Body of pancreas (tissue), 4 donors: Measurements from ENCODE around the gene WASF3. TPM values are rescaled to one million over a fixed set of nuclear protein-coding genes. Genes with fewer than 3 reads are reported as not detected.

ENCODE experiments used
- ATAC-seq: fragments of 150-250 bp; one replicate; pipeline ENCODE4 v1.9.1; 2016
- DNase-seq, 4 donors: peaks; one replicate each; pipeline ENCODE4 v3.0.0-alpha.2; 2019
- H3K27ac ChIP-seq, 4 donors: fragments of 200-600 bp; sonication (generic); 1 replicate in 3 of 4; 2 replicates in 1 of 4; pipeline versions ENCODE4 v1.5.1 to v1.6.1; 2016 to 2019; ENCODE audit warnings: mild to moderate bottlenecking in 1 of 4, mixed read lengths in 1 of 4, moderate library complexity in 1 of 4
- H3K27me3 ChIP-seq, 2 donors: fragments of 200-600 bp; sonication (generic); one replicate each; pipeline ENCODE4 v1.6.0; 2016; ENCODE audit warnings: mild to moderate bottlenecking in 1 of 2
- H3K36me3 ChIP-seq, 2 donors: fragments of 200-600 bp; sonication (generic); replicated peaks in 1 of 2; 2 replicates each; pipeline ENCODE4 v1.5.1; 2016; ENCODE audit warnings: low read depth in 2 of 2; ENCODE audit not compliant: insufficient read depth in 1 of 2
- H3K4me1 ChIP-seq: fragments of 200-600 bp; sonication (generic); one replicate; pipeline ENCODE4 v1.6.0; 2016
- H3K4me3 ChIP-seq, 2 donors: fragments of 200-600 bp; sonication (generic); 1 replicate in 1 of 2; 2 replicates in 1 of 2; pipeline ENCODE4 v1.5.1; 2016 to 2019
- H3K9me3 ChIP-seq, 3 donors: fragments of 200-600 bp; sonication (generic); 1 replicate in 2 of 3; 2 replicates in 1 of 3; pipeline ENCODE4 v1.5.1; 2016
- CTCF ChIP-seq, 7 experiments: fragments of 450-650 bp in 4 of 7; fragments of 200-600 bp in 3 of 7; sonication (generic) in 3 of 7; IDR thresholded peaks; one replicate each; pipeline ENCODE4 v1.5.1; 2016 to 2019; ENCODE audit warnings: antibody characterized with exemption in 7 of 7
- POLR2A ChIP-seq, 3 donors: fragments of 450-650 bp; IDR thresholded peaks; one replicate each; pipeline ENCODE4 v1.6.1; 2016; ENCODE audit warnings: antibody characterized with exemption in 3 of 3, mild to moderate bottlenecking in 2 of 3
- WGBS, 2 donors: methylation state at CpG; one replicate each; pipeline ENCODE4 v1.1.5; 2017; 5-methylcytosine and 5-hydroxymethylcytosine counted together
- intact Hi-C: fragments of 100-400 bp; cut with DNase I; formaldehyde crosslinking; loops from one replicate; pipeline ENCODE4 v1.15.1; 2023
- total RNA-seq, 2 donors: library from RNA; depleted of rRNA; stranded (reverse); fragments of >200 nt; gene quantifications; one replicate each; pipeline ENCODE4 v1.1.0, GENCODE V29; 2016

WASF3 gene
- total RNA-seq, 2 donors from 2014 or later = 6.0 to 13.2 TPM

GRCh38 chr13:26718146-26718545 lies 160.7 kb downstream of the WASF3 start:
- ATAC-seq (no peak), DNase-seq (no peak)
- Histone ChIP-seq H3K27me3 (no peaks in the 10 kb centered on the region), H3K4me1 (no peaks in the 10 kb centered on the region), H3K4me3 (no peak overlapping the region), H3K36me3 (no peaks in the 10 kb centered on the region), H3K9me3 (no peaks in the 10 kb centered on the region), H3K27ac (no peak overlapping the region)
- WGBS, 2 donors = 57 to 77% methylated on average over 3 to 8 of the region's 8 CpGs
- TF ChIP-seq POLR2A (IDR thresholded peaks at IDR 0.05) (no peak), CTCF (IDR thresholded peaks at IDR 0.05) (no peak)
- intact Hi-C loops = no loop called here

DNA sequence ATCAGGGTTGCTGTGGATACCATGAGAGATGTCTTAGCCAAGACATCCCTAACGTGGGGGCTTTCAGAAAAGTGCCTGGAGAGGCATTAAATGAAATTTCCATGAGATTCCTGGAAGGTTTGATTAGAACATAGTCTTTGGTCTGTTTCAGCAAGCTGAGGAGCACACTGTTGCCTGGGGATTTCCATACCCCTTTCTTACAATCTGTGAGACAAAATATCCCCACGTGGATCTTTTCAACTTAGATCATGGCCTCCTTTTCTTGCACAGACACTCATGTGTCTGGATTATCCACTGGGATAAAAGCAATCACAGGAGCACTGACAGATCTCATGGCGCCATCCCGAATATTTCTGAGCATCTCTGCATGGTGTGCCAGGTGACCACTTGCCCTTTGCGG lies 161.4 kb downstream of the WASF3 start:
- no peak for ATAC-seq
- DNase-seq = no peak
- no peaks in the 10 kb centered on the region for H3K36me3 ChIP-seq
- no peaks in the 10 kb centered on the region for H3K27me3 ChIP-seq
- no peaks in the 10 kb centered on the region for H3K4me1 ChIP-seq
- no peak overlapping the region for H3K27ac ChIP-seq
- no peak overlapping the region for H3K4me3 ChIP-seq
- intact Hi-C loops = no loop called here
- TF ChIP-seq CTCF (IDR thresholded peaks at IDR 0.05) = no peak
- no peak for TF ChIP-seq POLR2A (IDR thresholded peaks at IDR 0.05)
- H3K9me3 ChIP-seq = no peaks in the 10 kb centered on the region
- 63 to 67% methylated on average over 5 of the region's 5 CpGs for WGBS, 2 donors

DNA sequence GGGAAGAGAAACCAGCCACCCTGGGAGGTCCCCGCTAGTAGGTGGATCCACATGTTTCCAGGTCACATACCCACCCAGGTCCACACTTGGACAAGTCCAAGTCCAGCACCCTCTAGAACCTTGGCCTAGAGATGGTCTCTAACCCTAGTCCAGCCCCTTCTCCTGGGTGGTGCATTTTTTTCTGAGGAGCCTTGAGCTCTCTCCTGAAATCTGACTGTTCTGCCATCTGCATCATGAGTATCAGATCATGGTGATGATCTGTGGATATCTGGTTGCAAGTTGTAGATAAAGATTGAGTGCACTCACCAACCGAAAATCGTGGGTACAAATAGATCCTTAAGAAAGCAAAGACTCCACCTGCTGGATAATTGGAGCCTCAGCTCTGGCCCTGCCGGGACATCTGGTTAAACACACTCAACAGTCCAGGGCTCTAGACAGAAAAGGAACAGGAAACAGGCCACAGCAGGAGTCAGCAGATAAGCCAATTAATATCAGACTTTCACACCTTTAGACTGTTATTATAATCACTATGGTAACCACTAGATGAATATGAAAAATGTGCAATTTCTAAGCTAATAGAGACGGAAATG lies 162.0 kb downstream of the WASF3 start:
- intact Hi-C loops = no loop called here
- no peak for TF ChIP-seq CTCF (IDR thresholded peaks at IDR 0.05)
- TF ChIP-seq POLR2A (IDR thresholded peaks at IDR 0.05) = no peak
- no peaks in the 10 kb centered on the region for H3K4me1 ChIP-seq
- 29 to 40% methylated on average over 5 of the region's 5 CpGs for WGBS, 2 donors
- H3K36me3 ChIP-seq = no peaks in the 10 kb centered on the region
- H3K9me3 ChIP-seq = no peaks in the 10 kb centered on the region
- DNase-seq (no peak), ATAC-seq (no peak)
- H3K27me3 ChIP-seq = no peaks in the 10 kb centered on the region
- H3K27ac ChIP-seq = no peak overlapping the region
- H3K4me3 ChIP-seq = no peak overlapping the region

DNA sequence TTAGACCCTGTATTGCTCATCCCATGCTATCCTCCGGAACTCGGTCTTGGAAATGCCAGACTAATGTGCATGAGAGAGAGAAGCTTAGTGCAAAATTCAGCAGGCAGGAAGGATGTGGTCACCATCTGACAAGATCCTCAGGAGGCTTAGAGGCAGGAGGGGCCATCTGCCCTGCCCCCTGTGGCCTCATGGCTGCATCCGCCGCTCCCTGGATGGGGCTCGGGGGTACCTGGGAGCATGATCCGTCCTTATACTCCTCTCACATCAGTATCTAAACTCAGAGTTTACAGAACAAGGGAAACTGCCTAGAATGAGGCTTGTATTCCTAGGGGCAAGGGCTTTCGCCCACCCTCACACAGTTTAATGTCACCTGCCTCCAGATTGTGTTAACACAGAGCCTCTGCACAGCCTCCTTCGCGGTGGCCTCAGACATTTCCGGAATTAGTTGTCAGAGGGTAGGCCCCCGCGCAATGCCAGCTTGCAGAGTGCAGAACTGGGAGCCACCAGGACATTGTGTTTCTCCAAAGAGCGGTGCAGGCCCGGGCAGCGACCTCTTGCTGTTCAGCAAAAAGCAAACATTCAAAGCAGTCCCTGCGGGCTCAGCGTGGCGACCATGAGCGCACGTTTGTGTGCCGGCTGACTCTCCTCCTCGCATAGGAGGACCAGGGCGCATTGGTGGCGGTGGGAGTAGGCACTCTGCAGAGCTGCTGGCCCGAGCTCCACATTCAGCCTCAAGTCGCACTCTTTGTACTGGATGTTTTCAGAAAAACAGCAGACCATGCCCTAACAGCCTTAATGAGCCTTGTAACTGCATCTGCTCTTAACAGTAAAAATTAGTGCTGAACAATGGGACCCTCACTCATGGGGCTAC lies 164.0 kb downstream of the WASF3 start:
- no peak for ATAC-seq
- 64 to 67% methylated on average over 18 to 26 of the region's 26 CpGs for WGBS, 2 donors
- intact Hi-C loops = no loop called here
- DNase-seq = no peak
- Histone ChIP-seq H3K4me3 (no peak overlapping the region), H3K4me1 (no peaks in the 10 kb centered on the region), H3K9me3 (no peaks in the 10 kb centered on the region), H3K36me3 (no peaks in the 10 kb centered on the region), H3K27ac (no peak overlapping the region), H3K27me3 (no peaks in the 10 kb centered on the region)
- no peak for TF ChIP-seq CTCF (IDR thresholded peaks at IDR 0.05)
- TF ChIP-seq POLR2A (IDR thresholded peaks at IDR 0.05) = no peak
